Transverse colon (tissue), 4 donors: ENCODE data around the gene TEDC1.

Source experiments
- CTCF ChIP-seq, 5 experiments: fragments of 200-600 bp in 3 of 5; fragments of 450-650 bp in 2 of 5; sonication (generic) in 3 of 5; IDR thresholded peaks; 1 replicate in 2 of 5; 2 replicates in 3 of 5; pipeline ENCODE4 v1.5.1; 2016 to 2017; ENCODE audit warnings: antibody characterized with exemption in 5 of 5, inconsistent platforms in 3 of 5, mild to moderate bottlenecking in 2 of 5, moderate library complexity in 1 of 5
- EP300 ChIP-seq: sonication (generic); formaldehyde crosslinking; IDR thresholded peaks from one replicate; pipeline ENCODE4 v1.6.1; 2017; ENCODE audit warnings: antibody characterized with exemption, low read depth
- POLR2A ChIP-seq: fragments of 450-650 bp; IDR thresholded peaks from one replicate; pipeline ENCODE4 v1.6.1; 2016; ENCODE audit warnings: antibody characterized with exemption, mild to moderate bottlenecking, moderate library complexity
- POLR2AphosphoS5 ChIP-seq, 3 donors: sonication (generic); formaldehyde crosslinking; IDR thresholded peaks; one replicate each; pipeline ENCODE4 v1.6.1; 2016; ENCODE audit warnings: antibody characterized with exemption in 3 of 3

DNA sequence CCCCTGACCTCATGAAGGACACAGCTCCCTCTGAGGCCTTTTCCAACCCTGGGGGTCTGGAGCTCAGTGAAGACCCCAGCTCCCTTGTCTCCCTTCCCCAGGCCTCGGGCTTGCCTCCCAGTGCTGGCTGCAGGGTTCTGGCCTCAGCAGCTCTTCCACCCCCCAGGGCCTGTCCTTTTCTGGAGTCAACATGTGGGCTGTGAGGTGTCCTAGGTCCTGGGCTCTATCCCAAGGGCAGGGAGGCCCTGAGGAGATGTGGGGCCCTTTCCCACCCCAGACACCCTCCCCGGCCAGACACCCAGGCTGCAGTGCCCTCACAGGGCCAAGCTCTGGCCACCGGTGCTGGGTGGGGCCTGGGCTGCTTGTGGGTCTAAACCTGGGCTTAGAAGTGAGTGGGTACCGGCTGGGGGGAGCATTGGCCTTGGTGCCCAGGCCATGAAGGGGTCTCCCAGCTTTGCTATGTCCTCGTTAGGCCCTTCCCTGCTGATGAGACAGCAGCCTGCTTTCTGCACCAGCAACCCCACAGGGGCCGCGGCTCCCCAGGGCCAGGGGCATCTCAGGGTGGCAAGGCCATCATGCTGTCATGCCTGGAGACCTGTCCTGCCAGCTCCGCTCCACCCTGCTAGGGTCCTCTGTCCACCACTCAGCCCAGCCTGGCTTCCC is 19.1 kb upstream of the TEDC1 start:
- no peak for TF ChIP-seq CTCF (IDR thresholded peaks at IDR 0.05)
- no peak for TF ChIP-seq POLR2A
- no peak for TF ChIP-seq POLR2AphosphoS5 (IDR thresholded peaks at IDR 0.05)
- no peak for TF ChIP-seq EP300
